H1 (cell line): Measurements from ENCODE around the gene FOXO1. TPM values are rescaled to one million over a fixed set of nuclear protein-coding genes. Genes with fewer than 3 reads are reported as not detected.

Experiments used
- CTBP2 ChIP-seq: IDR thresholded peaks from 2 replicates; pipeline ENCODE4 v1.7.0; 2011; ENCODE audit warnings: borderline replicate concordance, mild to moderate bottlenecking, moderate library complexity, mixed read lengths, low read length; ENCODE audit not compliant: insufficient read depth, insufficient read length
- EP300 ChIP-seq, 2 experiments: IDR thresholded peaks; 1 replicate in 1 of 2; 2 replicates in 1 of 2; pipeline ENCODE4 v1.6.1; 2011 to 2012; ENCODE audit warnings: low read depth in 2 of 2, low read length in 2 of 2, mild to moderate bottlenecking in 2 of 2, borderline replicate concordance in 1 of 2, inconsistent platforms in 1 of 2, moderate library complexity in 1 of 2
- POLR2A ChIP-seq, 2 experiments: IDR thresholded peaks; 1 replicate in 1 of 2; 2 replicates in 1 of 2; pipeline ENCODE4 v1.6.1; 2011; ENCODE audit warnings: low read depth in 2 of 2, low read length in 2 of 2, mild to moderate bottlenecking in 2 of 2; ENCODE audit errors: control extremely low read depth in 1 of 2
- POLR2AphosphoS5 ChIP-seq: IDR thresholded peaks from 2 replicates; pipeline ENCODE4 v1.6.1; 2011; ENCODE audit warnings: low read depth, low read length
- RAD21 ChIP-seq, 2 experiments: IDR thresholded peaks in 1 of 2; conservative IDR thresholded peaks in 1 of 2; 2 replicates each; pipeline ENCODE4 v1.6.1; 2011; ENCODE audit warnings: low read depth in 2 of 2, low read length in 2 of 2, improper control_type of control experiment in 1 of 2, inconsistent platforms in 1 of 2, mild to moderate bottlenecking in 1 of 2, moderate library complexity in 1 of 2
- SP2 ChIP-seq: IDR thresholded peaks from 2 replicates; pipeline ENCODE4 v1.6.1; 2012; ENCODE audit warnings: mild to moderate bottlenecking, low read length, inconsistent platforms
- polyA plus RNA-seq, 7 experiments: library from polyadenylated mRNA; depleted of rRNA in 3 of 7; stranded (reverse) in 5 of 7; unstranded in 2 of 7; fragments of >200 nt in 5 of 7; fragments of 200-250 nt in 2 of 7; gene quantifications; 1 replicate in 5 of 7; 2 replicates in 1 of 7; 4 replicates in 1 of 7; pipeline versions ENCODE4 v1.2.1 to v1.2.3, GENCODE V29; 2011 to 2013; ENCODE audit warnings: missing spikeins in 2 of 7, mixed read lengths in 2 of 7
- total RNA-seq: library from RNA; stranded (reverse); fragmentation: NEBNext Ultra II Directional; extraction: Animal tissue kit (Norgen Biotek cat#: 25700); gene quantifications from 2 replicates; pipeline ENCODE4 v1.2.1, GENCODE V29; 2021

Gene FOXO1
- total and polyA plus RNA-seq, 2 of the 8 experiments (the other 6 are each of a cell fraction or from before 2014, with no cell fraction given) = 35.3 to 56.9 TPM

DNA sequence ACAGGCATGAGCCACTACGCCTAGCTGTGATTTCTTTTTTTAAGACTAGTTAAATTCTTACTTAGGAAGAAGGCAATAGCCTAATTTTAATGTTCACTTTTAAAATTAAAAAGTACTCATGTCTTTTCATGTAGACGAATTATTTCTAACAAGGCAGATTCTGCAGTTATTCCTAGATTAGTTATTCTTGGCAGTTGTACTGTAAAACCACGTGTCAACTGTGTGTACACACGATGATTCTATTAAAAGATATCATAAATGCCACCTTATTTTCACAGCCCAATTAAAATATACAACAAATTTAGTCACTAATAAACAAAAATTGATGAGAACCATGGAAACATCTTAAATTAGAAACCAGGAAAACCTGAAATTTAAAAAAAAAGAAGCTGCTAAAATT, 10.6 kb upstream of the FOXO1 start (continued):
- TF ChIP-seq EP300 (IDR thresholded peaks at IDR 0.05; ENCODE audit: borderline replicate concordance in 1 of 2, low read depth in 2 of 2, low read length in 2 of 2) (no peak), SP2 (no peak), CTBP2 (no peak), POLR2AphosphoS5 (no peak), POLR2A (IDR thresholded peaks at IDR 0.05; ENCODE audit: control extremely low read depth in 1 of 2, low read depth in 2 of 2, low read length in 2 of 2) (no peak), RAD21 (IDR thresholded peaks at IDR 0.05 in 1 of 2, conservative IDR thresholded peaks at IDR 0.05 in 1 of 2; ENCODE audit: low read depth in 2 of 2, low read length in 2 of 2) (no peak)
